ENCODE measurements around the gene NFYB.

NFYB gene

DNA sequence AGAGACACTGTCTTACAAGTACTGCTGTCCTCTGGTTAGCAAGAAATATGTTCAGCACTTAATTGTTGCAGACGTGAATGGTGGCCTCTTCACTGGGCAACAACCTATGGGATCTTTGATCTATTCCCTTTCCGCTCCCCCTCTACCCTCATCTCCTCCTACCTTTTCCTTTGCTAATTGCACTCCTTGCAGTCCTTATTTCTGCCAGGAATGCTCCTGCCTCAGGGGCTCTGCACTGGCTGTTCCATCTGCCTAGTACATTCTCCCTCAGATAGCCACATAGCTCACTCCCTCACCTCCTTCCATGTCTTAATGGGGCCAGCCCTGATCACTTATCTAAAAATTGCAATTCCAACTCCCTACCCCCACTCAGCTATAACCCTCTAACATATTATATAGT is 4.5 kb upstream of the NFYB start:
- Histone ChIP-seq H3K36me3 (replicated peaks) (no peaks in the 10 kb centered on the region), H3K27me3 (replicated peaks) (no peaks in the 10 kb centered on the region), H3K4me3 (ENCODE audit: low read depth, low read length) (no peak overlapping the region), H3K27ac (no peak overlapping the region)
- in situ Hi-C loops (cut with HindIII; ENCODE audit: low pct_ligation_motif_present, low sequenced_read_pairs), result no loop called here
- DNase-seq, result no peak
- TF ChIP-seq, protein P1, sequence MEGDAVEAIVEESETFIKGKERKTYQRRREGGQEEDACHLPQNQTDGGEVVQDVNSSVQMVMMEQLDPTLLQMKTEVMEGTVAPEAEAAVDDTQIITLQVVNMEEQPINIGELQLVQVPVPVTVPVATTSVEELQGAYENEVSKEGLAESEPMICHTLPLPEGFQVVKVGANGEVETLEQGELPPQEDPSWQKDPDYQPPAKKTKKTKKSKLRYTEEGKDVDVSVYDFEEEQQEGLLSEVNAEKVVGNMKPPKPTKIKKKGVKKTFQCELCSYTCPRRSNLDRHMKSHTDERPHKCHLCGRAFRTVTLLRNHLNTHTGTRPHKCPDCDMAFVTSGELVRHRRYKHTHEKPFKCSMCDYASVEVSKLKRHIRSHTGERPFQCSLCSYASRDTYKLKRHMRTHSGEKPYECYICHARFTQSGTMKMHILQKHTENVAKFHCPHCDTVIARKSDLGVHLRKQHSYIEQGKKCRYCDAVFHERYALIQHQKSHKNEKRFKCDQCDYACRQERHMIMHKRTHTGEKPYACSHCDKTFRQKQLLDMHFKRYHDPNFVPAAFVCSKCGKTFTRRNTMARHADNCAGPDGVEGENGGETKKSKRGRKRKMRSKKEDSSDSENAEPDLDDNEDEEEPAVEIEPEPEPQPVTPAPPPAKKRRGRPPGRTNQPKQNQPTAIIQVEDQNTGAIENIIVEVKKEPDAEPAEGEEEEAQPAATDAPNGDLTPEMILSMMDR (IDR thresholded peaks at IDR 0.05; ENCODE audit: low read depth, low read length, missing control alignments), result no peak

DNA sequence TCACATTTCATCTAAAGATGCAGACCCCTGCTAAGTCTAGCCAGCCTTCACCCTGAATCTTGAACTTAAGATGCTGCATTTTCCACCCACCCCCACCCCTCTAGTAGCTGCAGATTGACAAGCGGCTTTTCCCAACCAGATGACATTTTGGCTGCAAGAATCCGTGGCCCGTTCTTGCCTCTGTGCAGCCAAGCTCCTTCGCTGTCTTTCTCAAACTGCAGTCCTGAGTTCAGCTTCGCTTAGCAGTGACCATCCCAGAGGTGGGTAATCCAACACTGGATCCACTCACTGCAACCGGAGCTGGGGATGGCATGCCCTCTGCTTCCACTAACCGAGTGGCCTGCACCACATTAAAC is 765 bp upstream of the NFYB start:
- H3K27me3 ChIP-seq (replicated peaks), result no peaks in the 10 kb centered on the region
- in situ Hi-C loops (cut with HindIII; ENCODE audit: low pct_ligation_motif_present, low sequenced_read_pairs), result no loop called here
- no peak overlapping the region for H3K27ac ChIP-seq
- TF ChIP-seq, protein P1 (IDR thresholded peaks at IDR 0.05; ENCODE audit: low read depth, low read length, missing control alignments), result no peak
- H3K36me3 ChIP-seq (replicated peaks), result no peaks in the 10 kb centered on the region
- DNase-seq, result no peak
- peak overlapping the region; percentile 50 for H3K4me3 ChIP-seq (ENCODE audit: low read depth, low read length)

DNA sequence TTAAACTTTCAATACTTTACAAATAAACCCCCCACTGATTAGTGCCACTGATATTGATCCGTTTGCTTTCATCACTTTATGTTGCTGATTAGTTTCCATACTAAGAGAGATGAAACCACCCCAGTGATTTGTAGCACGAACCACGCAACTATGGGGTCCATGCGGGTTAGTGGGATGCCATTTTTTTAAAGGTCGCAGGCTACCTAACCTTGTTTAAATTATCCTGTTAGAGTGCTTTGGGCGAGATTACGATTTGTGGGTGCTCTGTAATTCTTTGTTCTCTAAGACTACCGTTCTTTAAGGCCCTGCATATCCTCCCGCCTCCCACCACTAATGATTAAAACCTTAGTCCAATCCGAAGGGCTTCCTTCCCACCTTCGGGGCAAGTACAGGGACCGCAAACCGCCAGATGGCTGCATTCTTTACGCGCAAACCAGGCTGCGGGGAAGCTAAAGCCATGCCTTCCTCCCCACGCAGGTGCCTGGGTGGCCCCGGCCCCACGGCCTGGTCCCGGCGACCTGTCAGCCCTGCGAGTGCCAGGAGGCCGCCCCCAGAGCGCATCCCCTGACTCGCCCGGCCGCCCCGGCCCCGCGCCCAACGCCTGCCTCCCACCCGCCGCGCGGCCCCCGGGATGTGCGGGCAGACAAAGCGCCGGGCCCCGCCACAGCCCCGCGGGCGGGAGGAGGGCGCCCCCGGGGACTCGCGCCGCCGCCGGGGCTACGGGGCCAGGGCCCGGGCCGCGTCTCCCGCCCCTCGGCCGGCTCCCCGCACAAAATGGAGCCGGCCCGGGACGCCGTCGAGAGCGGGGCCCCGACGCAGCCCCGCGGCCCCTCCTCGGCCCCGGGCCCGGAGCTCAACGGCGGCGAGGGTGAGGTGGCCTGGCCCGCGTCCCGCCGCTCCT is 759 bp downstream of the NFYB start:
- TF ChIP-seq, protein P1 (IDR thresholded peaks at IDR 0.05; ENCODE audit: low read depth, low read length, missing control alignments), result no peak
- H3K27ac ChIP-seq, result peak overlapping the region; percentile 61
- peak overlapping the region; percentile 82 for H3K4me3 ChIP-seq (ENCODE audit: low read depth, low read length)
- DNase-seq, result no peak
- H3K36me3 ChIP-seq (replicated peaks), result peaks cover 3% of the 10 kb centered on the region
- in situ Hi-C loops (cut with HindIII; ENCODE audit: low pct_ligation_motif_present, low sequenced_read_pairs), result no loop called here
- no peaks in the 10 kb centered on the region for H3K27me3 ChIP-seq (replicated peaks)

- no peaks in the 10 kb centered on the region for H3K27me3 ChIP-seq (replicated peaks)
- TF ChIP-seq, protein P1 (IDR thresholded peaks at IDR 0.05; ENCODE audit: low read depth, low read length, missing control alignments), result no peak
- H3K36me3 ChIP-seq (replicated peaks), result peaks cover 3% of the 10 kb centered on the region
- peak overlapping the region; percentile 82 for H3K4me3 ChIP-seq (ENCODE audit: low read depth, low read length)
- in situ Hi-C loops (cut with HindIII; ENCODE audit: low pct_ligation_motif_present, low sequenced_read_pairs), result no loop called here
- no peak for DNase-seq
- H3K27ac ChIP-seq, result no peak overlapping the region
Measured at GRCh38 chr12:104136577-104136976, 1.4 kb downstream of the NFYB start.

- in situ Hi-C loops (cut with HindIII; ENCODE audit: low pct_ligation_motif_present, low sequenced_read_pairs), result no loop called here
- no peak overlapping the region for H3K4me3 ChIP-seq (ENCODE audit: low read depth, low read length)
- H3K27me3 ChIP-seq (replicated peaks), result no peaks in the 10 kb centered on the region
- H3K27ac ChIP-seq, result no peak overlapping the region
- H3K36me3 ChIP-seq (replicated peaks), result peaks cover 6% of the 10 kb centered on the region
- TF ChIP-seq, protein P1 (IDR thresholded peaks at IDR 0.05; ENCODE audit: low read depth, low read length, missing control alignments), result no peak
- no peak for DNase-seq
Measured at GRCh38 chr12:104134882-104135281, 3.1 kb downstream of the NFYB start.
